ENCODE data around the gene RDH13.
"Not testable (repeated sequence)": the region's sequence is repeated elsewhere in the genome, so short reads cannot be mapped to it uniquely, and the experiment has no call there.

The RDH13 gene

GRCh38 chr19:55062735-55063491, at the start of gene RDH13:
TSS of gene RDH13 (minus strand) at chr19:55063148. CDS start at chr19:55063032, 116 bp downstream.
- DNase-seq (ENCODE audit: low spot score) = peak; percentile 96

- DNase-seq (ENCODE audit: low spot score) = no peak
Observed at GRCh38 chr19:55112246-55112776, 49.4 kb upstream of the RDH13 start.

- DNase-seq (ENCODE audit: low spot score) = no peak
Observed at GRCh38 chr19:55111238-55111831, 48.4 kb upstream of the RDH13 start.

GRCh38 chr19:55109527-55110291, 46.8 kb upstream of the RDH13 start:
- DNase-seq (ENCODE audit: low spot score) = no peak

- not testable (repeated sequence) for DNase-seq (ENCODE audit: low spot score)
Observed at GRCh38 chr19:55107252-55107651, 44.3 kb upstream of the RDH13 start.

GRCh38 chr19:55106591-55106990, 43.6 kb upstream of the RDH13 start:
- DNase-seq (ENCODE audit: low spot score) = no peak

GRCh38 chr19:55105237-55105636, 42.3 kb upstream of the RDH13 start:
- DNase-seq (ENCODE audit: low spot score) = no peak

- no peak for DNase-seq (ENCODE audit: low spot score)
Observed at GRCh38 chr19:55103190-55103589, 40.2 kb upstream of the RDH13 start.

GRCh38 chr19:55101261-55101660, 38.3 kb upstream of the RDH13 start:
- no peak for DNase-seq (ENCODE audit: low spot score)

- DNase-seq (ENCODE audit: low spot score) = no peak
Observed at GRCh38 chr19:55099557-55100506, 36.9 kb upstream of the RDH13 start.

- no peak for DNase-seq (ENCODE audit: low spot score)
Observed at GRCh38 chr19:55098716-55099556, 36.0 kb upstream of the RDH13 start.

GRCh38 chr19:55097864-55098715, 35.1 kb upstream of the RDH13 start:
- no peak for DNase-seq (ENCODE audit: low spot score)

- DNase-seq (ENCODE audit: low spot score) = no peak
Observed at GRCh38 chr19:55096061-55096701, 33.2 kb upstream of the RDH13 start.

- no peak for DNase-seq (ENCODE audit: low spot score)
Observed at GRCh38 chr19:55095260-55096060, 32.5 kb upstream of the RDH13 start.

GRCh38 chr19:55094456-55095259, 31.7 kb upstream of the RDH13 start:
- DNase-seq (ENCODE audit: low spot score) = no peak

- no peak for DNase-seq (ENCODE audit: low spot score)
Observed at GRCh38 chr19:55092423-55093318, 29.7 kb upstream of the RDH13 start.
